ENCODE data around the gene MAP4K2. TPM values are rescaled to one million over a fixed set of nuclear protein-coding genes. Genes with fewer than 3 reads are reported as not detected.

The MAP4K2 gene
- total and polyA plus RNA-seq, 2 of the 8 experiments (the other 6 are each of a cell fraction or from before 2014, with no cell fraction given): 20.1 to 20.7 TPM

DNA sequence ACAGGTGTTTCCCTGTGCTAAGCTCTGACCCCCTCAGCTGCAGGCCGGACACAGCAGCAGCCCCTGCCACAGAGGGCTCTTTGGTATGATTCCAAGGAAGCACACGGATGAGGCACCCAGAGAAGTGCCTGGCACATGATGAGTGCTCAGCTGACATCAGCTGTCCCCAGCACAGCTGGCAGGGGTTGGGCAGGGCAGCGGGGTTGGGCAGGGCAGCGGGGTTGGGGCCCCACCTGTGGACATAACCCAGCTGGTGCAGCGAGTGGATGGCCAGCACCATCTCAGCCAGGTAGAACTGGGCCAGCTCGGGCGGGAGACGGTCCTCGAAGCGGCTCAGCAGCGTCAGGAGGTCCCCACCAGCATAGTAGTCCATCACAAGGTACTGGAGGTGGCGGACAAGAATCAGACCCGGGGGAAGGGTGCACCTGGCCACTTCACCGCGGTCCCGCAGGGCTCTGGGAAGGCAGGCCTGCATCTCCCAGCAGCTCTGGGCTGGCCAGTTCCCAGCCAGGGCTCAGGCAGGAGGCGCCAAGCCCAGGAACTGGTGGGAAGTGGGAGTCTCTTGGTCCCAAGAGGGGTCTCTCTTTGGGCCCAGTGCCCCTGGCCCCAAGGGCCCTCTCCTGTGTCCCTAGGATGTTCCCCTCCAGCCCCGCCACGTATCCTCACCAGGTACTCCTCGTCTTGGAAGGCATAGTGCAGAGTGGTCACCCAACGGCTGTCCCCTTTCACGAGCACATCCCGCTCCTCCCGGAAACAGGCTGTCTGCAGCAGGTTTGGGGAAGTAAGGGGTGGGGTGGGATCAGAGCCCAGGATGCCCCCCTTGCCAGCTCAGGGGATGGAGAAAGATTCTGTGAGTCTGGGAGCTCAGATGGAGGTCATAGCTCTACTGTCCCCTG lies 37.1 kb upstream of the MAP4K2 start:
- H2BK12ac ChIP-seq (ENCODE audit: low read depth, low read length): no peak overlapping the region
- H2BK20ac ChIP-seq (ENCODE audit: low read length): no peak overlapping the region
- H3K4me2 ChIP-seq (ENCODE audit: insufficient read depth in 1 of 2, low read depth in 2 of 2, low read length in 2 of 2): no peak overlapping the region
- no peak overlapping the region for H3K4me3 ChIP-seq (ENCODE audit: extremely low read depth in 1 of 4, insufficient read depth in 2 of 4, low read depth in 3 of 4, low read length in 4 of 4)
- WGBS, 2 experiments (ENCODE audit: extremely low coverage in 1 of 2, insufficient coverage in 1 of 2, insufficient read length in 1 of 2, insufficient replicate concordance in 2 of 2, low coverage in 1 of 2, low lambda C conversion rate in 2 of 2, missing lambda C conversion rate in 1 of 2): 94% methylated on average over 23 of the region's 24 CpGs; no CpG with 5 or more reads in 1 of the 2 experiments
- peaks cover 2 to 5% of the 10 kb centered on the region in 2 experiments for H4K20me1 ChIP-seq (replicated peaks in 1 of 2; ENCODE audit: control insufficient read depth in 1 of 2, insufficient read depth in 2 of 2, low read length in 2 of 2)
- H3K4ac ChIP-seq (replicated peaks; ENCODE audit: insufficient read length, low read depth, low read length): no peak overlapping the region
- H4K8ac ChIP-seq (ENCODE audit: extremely low read depth, insufficient read depth, low read length): no peak overlapping the region
- DNase-seq (ENCODE audit: low read depth in 1 of 2, low spot score in 2 of 2) (no peak), FAIRE-seq (no peak)
- H3K79me2 ChIP-seq (ENCODE audit: control insufficient read depth in 1 of 2, insufficient read depth in 2 of 2, low read length in 2 of 2): peaks cover 0 to 3% of the 10 kb centered on the region in 2 experiments; a peak in 1 of 4 replicates
- CTCF ChIA-PET (ENCODE audit: partially characterized antibody): interaction anchor here (1.0 to 32.3 kb wide), 5 partner anchors 8 to 136 kb away, joined by 3 to 1058 read pairs (median 3); partner anchors contain the start of gene EHD1
- H4K91ac ChIP-seq (replicated peaks; ENCODE audit: insufficient read length, low read length): no peak overlapping the region
- H2BK120ac ChIP-seq (replicated peaks; ENCODE audit: low read depth, low read length): no peak overlapping the region
- peaks cover 0 to 28% (median 21%) of the 10 kb centered on the region in 4 experiments; a peak in 6 of 7 replicates for H3K4me1 ChIP-seq (replicated peaks in 1 of 4; ENCODE audit: control insufficient read depth in 3 of 4, insufficient read depth in 4 of 4, low read length in 3 of 4)
- H3K79me1 ChIP-seq (ENCODE audit: low read depth, low read length): no peaks in the 10 kb centered on the region; the same call in 1 of the 2 replicates
- no peak overlapping the region for H2AK5ac ChIP-seq (ENCODE audit: low read depth, low read length)
- no peak overlapping the region for H3K9ac ChIP-seq (replicated peaks in 1 of 4; ENCODE audit: extremely low read depth in 1 of 4, low read depth in 3 of 4, low read length in 3 of 4)
- no peak overlapping the region for H3K14ac ChIP-seq (ENCODE audit: insufficient read length)
- peaks cover 3 to 13% (median 7%) of the 10 kb centered on the region in 4 experiments; a peak in 4 of 8 replicates for H3K36me3 ChIP-seq (ENCODE audit: control insufficient read depth in 2 of 4, insufficient read depth in 4 of 4, low read length in 3 of 4)
- H3K56ac ChIP-seq (replicated peaks; ENCODE audit: insufficient read length, low read depth, low read length): no peak overlapping the region
- H3K18ac ChIP-seq (ENCODE audit: extremely low read depth, low read length): no peak overlapping the region
- POLR2A ChIA-PET (ENCODE audit: partially characterized antibody): interaction anchor here (1.4 to 1.6 kb wide), 2 partner anchors 9 to 13 kb away, joined by 3 to 4 read pairs; no protein-coding TSS in a partner anchor
- H3K23ac ChIP-seq (ENCODE audit: insufficient read length): no peak overlapping the region
- H3K9me3 ChIP-seq (ENCODE audit: insufficient read depth in 2 of 2, low read depth in 1 of 2, low read length in 1 of 2): no peaks in the 10 kb centered on the region
- no peak overlapping the region for H2AFZ ChIP-seq (ENCODE audit: low read length)
- no peak overlapping the region for H2BK5ac ChIP-seq (ENCODE audit: low read depth, low read length)
- no peak overlapping the region for H2BK15ac ChIP-seq (ENCODE audit: low read length)
- H4K5ac ChIP-seq (ENCODE audit: insufficient read length, low read depth, low read length): no peak overlapping the region
- H3K27ac ChIP-seq (ENCODE audit: low read depth, low read length): no peak overlapping the region
- H3K23me2 ChIP-seq (ENCODE audit: low read depth, low read length): peaks cover 9% of the 10 kb centered on the region
- no peaks in the 10 kb centered on the region for H3K27me3 ChIP-seq (replicated peaks in 1 of 4; ENCODE audit: control insufficient read depth in 3 of 4, extremely low read depth in 1 of 4, insufficient read depth in 3 of 4, low read length in 3 of 4)
- no peak for TF ChIP-seq ATF3 (IDR thresholded peaks at IDR 0.05; ENCODE audit: insufficient read depth, low read depth, low read length)
- no peak for TF ChIP-seq TCF12 (IDR thresholded peaks at IDR 0.05; ENCODE audit: low read depth, low read length)
- TF ChIP-seq JUN (IDR thresholded peaks at IDR 0.05; ENCODE audit: low read depth, low read length): no peak
- no peak for TF ChIP-seq BRCA1 (IDR thresholded peaks at IDR 0.05; ENCODE audit: low read depth, low read length)
- TF ChIP-seq POLR2AphosphoS5 (IDR thresholded peaks at IDR 0.05; ENCODE audit: low read depth, low read length): no peak
- TF ChIP-seq MAFK (IDR thresholded peaks at IDR 0.05; ENCODE audit: low read depth, low read length): no peak
- TF ChIP-seq CREB1 (IDR thresholded peaks at IDR 0.05): no peak
- TF ChIP-seq, protein P1, sequence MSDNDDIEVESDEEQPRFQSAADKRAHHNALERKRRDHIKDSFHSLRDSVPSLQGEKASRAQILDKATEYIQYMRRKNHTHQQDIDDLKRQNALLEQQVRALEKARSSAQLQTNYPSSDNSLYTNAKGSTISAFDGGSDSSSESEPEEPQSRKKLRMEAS (IDR thresholded peaks at IDR 0.05): no peak
- TF ChIP-seq CEBPB (IDR thresholded peaks at IDR 0.05; ENCODE audit: low read depth, low read length): no peak
- TF ChIP-seq SP2 (IDR thresholded peaks at IDR 0.05; ENCODE audit: low read length): no peak
- no peak for TF ChIP-seq RBBP5 (IDR thresholded peaks at IDR 0.05; ENCODE audit: borderline replicate concordance, low read depth, low read length)
- TF ChIP-seq CTBP2 (IDR thresholded peaks at IDR 0.05; ENCODE audit: borderline replicate concordance, insufficient read depth, insufficient read length, low read length): no peak

Data from H1 (cell line).